ENCODE measurements around the gene C19orf38. TPM values are rescaled to one million over a fixed set of nuclear protein-coding genes. Genes with fewer than 3 reads are reported as not detected.

The C19orf38 gene
- total RNA-seq, 2 experiments from 2014 or later, result 1.4 to 1.7 TPM

GRCh38 chr19:10885201-10886169 is 37.3 kb downstream of the C19orf38 start:
- intact Hi-C loops (cut with micrococcal nuclease), result no loop called here
- H3K4me1 Mint-ChIP-seq (ENCODE audit: low read depth), result peaks cover 2% of the 10 kb centered on the region
- no peak overlapping the region for H3K27ac Mint-ChIP-seq
- DNase-seq, result no peak
- no peaks in the 10 kb centered on the region for H3K36me3 Mint-ChIP-seq
- H3K27me3 Mint-ChIP-seq, result no peaks in the 10 kb centered on the region
- CTCF ChIA-PET, result interaction anchor here (0.6 kb wide), 1 partner anchor 313 kb away, joined by 3 read pairs; no protein-coding TSS in a partner anchor
- H3K4me3 Mint-ChIP-seq, result no peak overlapping the region
- H3K9me3 Mint-ChIP-seq, result no peaks in the 10 kb centered on the region
- POLR2A ChIA-PET, result no interaction called here

- Mint-ChIP-seq H3K27ac (no peak overlapping the region), H3K4me3 (no peak overlapping the region), H3K36me3 (no peaks in the 10 kb centered on the region), H3K4me1 (ENCODE audit: low read depth) (peaks cover 2% of the 10 kb centered on the region), H3K9me3 (no peaks in the 10 kb centered on the region), H3K27me3 (no peaks in the 10 kb centered on the region)
- no peak for DNase-seq
- ChIA-PET CTCF (interaction anchor here (1.5 to 1.9 kb wide), 2 partner anchors 23 to 170 kb away, joined by 4 to 5 read pairs; partner anchors contain the start of gene DNM2), POLR2A (no interaction called here)
- intact Hi-C loops (cut with micrococcal nuclease), result no loop called here
Measured at GRCh38 chr19:10887616-10888367, 39.6 kb downstream of the C19orf38 start.

GRCh38 chr19:10888421-10888866 is 40.2 kb downstream of the C19orf38 start:
- Mint-ChIP-seq H3K4me3 (no peak overlapping the region), H3K9me3 (no peaks in the 10 kb centered on the region), H3K27ac (no peak overlapping the region), H3K4me1 (ENCODE audit: low read depth) (peaks cover 2% of the 10 kb centered on the region), H3K36me3 (no peaks in the 10 kb centered on the region), H3K27me3 (no peaks in the 10 kb centered on the region)
- CTCF ChIA-PET, result interaction anchor here (0.6 to 1.9 kb wide), 3 partner anchors 24 to 368 kb away, joined by 3 to 5 read pairs (median 4); partner anchors contain the start of gene DNM2
- DNase-seq, result no peak
- POLR2A ChIA-PET, result no interaction called here
- intact Hi-C loops (cut with micrococcal nuclease), result no loop called here

- H3K4me1 Mint-ChIP-seq (ENCODE audit: low read depth), result peaks cover 2% of the 10 kb centered on the region
- H3K36me3 Mint-ChIP-seq, result no peaks in the 10 kb centered on the region
- H3K4me3 Mint-ChIP-seq, result no peak overlapping the region
- H3K27me3 Mint-ChIP-seq, result no peaks in the 10 kb centered on the region
- DNase-seq, result no peak
- H3K9me3 Mint-ChIP-seq, result no peaks in the 10 kb centered on the region
- POLR2A ChIA-PET, result no interaction called here
- CTCF ChIA-PET, result interaction anchor here (1.0 kb wide), 1 partner anchor 19 kb away, joined by 3 read pairs; the partner anchor contains the start of gene CARM1
- H3K27ac Mint-ChIP-seq, result no peak overlapping the region
- intact Hi-C loops (cut with micrococcal nuclease), result no loop called here
Measured at GRCh38 chr19:10889880-10890279, 41.7 kb downstream of the C19orf38 start.

GRCh38 chr19:10891405-10892086 is 43.3 kb downstream of the C19orf38 start:
- POLR2A ChIA-PET, result no interaction called here
- H3K9me3 Mint-ChIP-seq, result no peaks in the 10 kb centered on the region
- no peak overlapping the region for H3K27ac Mint-ChIP-seq

GRCh38 chr19:10892256-10892655 is 44.0 kb downstream of the C19orf38 start:
- Mint-ChIP-seq H3K36me3 (no peaks in the 10 kb centered on the region), H3K4me1 (ENCODE audit: low read depth) (peaks cover 11% of the 10 kb centered on the region), H3K4me3 (no peak overlapping the region), H3K27me3 (no peaks in the 10 kb centered on the region), H3K9me3 (no peaks in the 10 kb centered on the region), H3K27ac (no peak overlapping the region)
- CTCF ChIA-PET, result no interaction called here
- POLR2A ChIA-PET, result no interaction called here
- intact Hi-C loops (cut with micrococcal nuclease), result no loop called here
- DNase-seq, result no peak

More at GRCh38 chr19:10891405-10892086, 43.3 kb downstream of the C19orf38 start:
- CTCF ChIA-PET, result no interaction called here
- no peak overlapping the region for H3K4me3 Mint-ChIP-seq
- peaks cover 7% of the 10 kb centered on the region for H3K4me1 Mint-ChIP-seq (ENCODE audit: low read depth)
- intact Hi-C loops (cut with micrococcal nuclease), result no loop called here
- no peak for DNase-seq
- H3K36me3 Mint-ChIP-seq, result no peaks in the 10 kb centered on the region
- H3K27me3 Mint-ChIP-seq, result no peaks in the 10 kb centered on the region

GRCh38 chr19:10894911-10895213 is 46.6 kb downstream of the C19orf38 start:
- intact Hi-C loops (cut with micrococcal nuclease), result no loop called here
- H3K9me3 Mint-ChIP-seq, result no peaks in the 10 kb centered on the region
- H3K4me3 Mint-ChIP-seq, result no peak overlapping the region
- no peaks in the 10 kb centered on the region for H3K27me3 Mint-ChIP-seq
- ChIA-PET POLR2A (no interaction called here), CTCF (interaction anchor here (1.5 kb wide), 1 partner anchor 31 kb away, joined by 3 read pairs; no protein-coding TSS in a partner anchor)
- H3K36me3 Mint-ChIP-seq, result no peaks in the 10 kb centered on the region
- DNase-seq, result no peak
- H3K4me1 Mint-ChIP-seq (ENCODE audit: low read depth), result peaks cover 11% of the 10 kb centered on the region
- no peak overlapping the region for H3K27ac Mint-ChIP-seq

GRCh38 chr19:10895363-10895762 is 47.1 kb downstream of the C19orf38 start:
- Mint-ChIP-seq H3K4me3 (no peak overlapping the region), H3K36me3 (no peaks in the 10 kb centered on the region), H3K27ac (no peak overlapping the region), H3K4me1 (ENCODE audit: low read depth) (peaks cover 11% of the 10 kb centered on the region), H3K27me3 (no peaks in the 10 kb centered on the region), H3K9me3 (no peaks in the 10 kb centered on the region)
- intact Hi-C loops (cut with micrococcal nuclease), result no loop called here
- DNase-seq, result no peak
- POLR2A ChIA-PET, result no interaction called here
- CTCF ChIA-PET, result no interaction called here

GRCh38 chr19:10895920-10896319 is 47.7 kb downstream of the C19orf38 start:
- no peak overlapping the region for H3K4me3 Mint-ChIP-seq
- no peak for DNase-seq
- ChIA-PET CTCF (no interaction called here), POLR2A (no interaction called here)
- peaks cover 11% of the 10 kb centered on the region for H3K4me1 Mint-ChIP-seq (ENCODE audit: low read depth)
- H3K27ac Mint-ChIP-seq, result no peak overlapping the region
- H3K27me3 Mint-ChIP-seq, result no peaks in the 10 kb centered on the region
- intact Hi-C loops (cut with micrococcal nuclease), result no loop called here
- no peaks in the 10 kb centered on the region for H3K9me3 Mint-ChIP-seq
- H3K36me3 Mint-ChIP-seq, result no peaks in the 10 kb centered on the region

- no peak for DNase-seq
- intact Hi-C loops (cut with micrococcal nuclease), result no loop called here
- no peaks in the 10 kb centered on the region for H3K27me3 Mint-ChIP-seq
- H3K4me3 Mint-ChIP-seq, result no peak overlapping the region
- no peaks in the 10 kb centered on the region for H3K9me3 Mint-ChIP-seq
- H3K27ac Mint-ChIP-seq, result no peak overlapping the region
- H3K4me1 Mint-ChIP-seq (ENCODE audit: low read depth), result peaks cover 11% of the 10 kb centered on the region
- POLR2A ChIA-PET, result no interaction called here
- CTCF ChIA-PET, result interaction anchor here (0.6 kb wide), 1 partner anchor 114 kb away, joined by 3 read pairs; no protein-coding TSS in a partner anchor
- no peaks in the 10 kb centered on the region for H3K36me3 Mint-ChIP-seq
Measured at GRCh38 chr19:10896851-10897526, 48.8 kb downstream of the C19orf38 start.

GRCh38 chr19:10898633-10899032 is 50.4 kb downstream of the C19orf38 start:
- H3K36me3 Mint-ChIP-seq, result no peaks in the 10 kb centered on the region
- ChIA-PET POLR2A (no interaction called here), CTCF (no interaction called here)
- no peaks in the 10 kb centered on the region for H3K27me3 Mint-ChIP-seq
- DNase-seq, result no peak
- no peak overlapping the region for H3K4me3 Mint-ChIP-seq
- intact Hi-C loops (cut with micrococcal nuclease), result no loop called here
- peaks cover 11% of the 10 kb centered on the region for H3K4me1 Mint-ChIP-seq (ENCODE audit: low read depth)
- no peak overlapping the region for H3K27ac Mint-ChIP-seq
- H3K9me3 Mint-ChIP-seq, result peaks cover 4% of the 10 kb centered on the region
